ENCODE results near the gene OR2G3.

GRCh38 chr1:247574236-247574635 is 31.1 kb upstream of the OR2G3 start:
- no peak for TF ChIP-seq POLR2A (IDR thresholded peaks at IDR 0.05)
- TF ChIP-seq CTCF (IDR thresholded peaks at IDR 0.05), result no peak
- no peak for TF ChIP-seq EP300 (IDR thresholded peaks at IDR 0.05; ENCODE audit: low read depth)
